ENCODE measurements around the gene SALL4.

DNA sequence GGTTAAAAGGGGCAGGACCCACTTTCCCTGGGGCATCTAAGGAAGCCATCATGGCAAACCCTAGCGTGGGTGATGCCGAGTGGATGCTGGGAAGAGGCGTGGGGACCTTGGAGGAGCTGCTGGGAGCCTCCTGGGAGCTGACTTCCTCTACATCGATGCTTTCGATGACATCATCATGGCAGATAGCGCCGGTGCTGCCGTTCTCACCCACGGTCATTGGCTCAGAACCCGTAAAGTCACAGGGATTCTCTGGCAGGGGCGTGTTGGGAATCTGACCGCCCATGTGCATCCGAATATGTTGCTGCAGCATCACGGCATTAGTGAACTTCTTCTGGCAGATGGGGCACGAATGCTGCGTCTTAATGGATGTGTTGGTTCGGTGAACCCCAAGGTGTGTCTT is 12.1 kb downstream of the SALL4 start:
- no peak for TF ChIP-seq TAF1 (IDR thresholded peaks at IDR 0.05; ENCODE audit: borderline replicate concordance, insufficient read depth, low read length)
- TF ChIP-seq POLR2AphosphoS5 (IDR thresholded peaks at IDR 0.05; ENCODE audit: low read depth, low read length) = no peak
- TF ChIP-seq, protein P1, sequence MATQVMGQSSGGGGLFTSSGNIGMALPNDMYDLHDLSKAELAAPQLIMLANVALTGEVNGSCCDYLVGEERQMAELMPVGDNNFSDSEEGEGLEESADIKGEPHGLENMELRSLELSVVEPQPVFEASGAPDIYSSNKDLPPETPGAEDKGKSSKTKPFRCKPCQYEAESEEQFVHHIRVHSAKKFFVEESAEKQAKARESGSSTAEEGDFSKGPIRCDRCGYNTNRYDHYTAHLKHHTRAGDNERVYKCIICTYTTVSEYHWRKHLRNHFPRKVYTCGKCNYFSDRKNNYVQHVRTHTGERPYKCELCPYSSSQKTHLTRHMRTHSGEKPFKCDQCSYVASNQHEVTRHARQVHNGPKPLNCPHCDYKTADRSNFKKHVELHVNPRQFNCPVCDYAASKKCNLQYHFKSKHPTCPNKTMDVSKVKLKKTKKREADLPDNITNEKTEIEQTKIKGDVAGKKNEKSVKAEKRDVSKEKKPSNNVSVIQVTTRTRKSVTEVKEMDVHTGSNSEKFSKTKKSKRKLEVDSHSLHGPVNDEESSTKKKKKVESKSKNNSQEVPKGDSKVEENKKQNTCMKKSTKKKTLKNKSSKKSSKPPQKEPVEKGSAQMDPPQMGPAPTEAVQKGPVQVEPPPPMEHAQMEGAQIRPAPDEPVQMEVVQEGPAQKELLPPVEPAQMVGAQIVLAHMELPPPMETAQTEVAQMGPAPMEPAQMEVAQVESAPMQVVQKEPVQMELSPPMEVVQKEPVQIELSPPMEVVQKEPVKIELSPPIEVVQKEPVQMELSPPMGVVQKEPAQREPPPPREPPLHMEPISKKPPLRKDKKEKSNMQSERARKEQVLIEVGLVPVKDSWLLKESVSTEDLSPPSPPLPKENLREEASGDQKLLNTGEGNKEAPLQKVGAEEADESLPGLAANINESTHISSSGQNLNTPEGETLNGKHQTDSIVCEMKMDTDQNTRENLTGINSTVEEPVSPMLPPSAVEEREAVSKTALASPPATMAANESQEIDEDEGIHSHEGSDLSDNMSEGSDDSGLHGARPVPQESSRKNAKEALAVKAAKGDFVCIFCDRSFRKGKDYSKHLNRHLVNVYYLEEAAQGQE (IDR thresholded peaks at IDR 0.05; ENCODE audit: insufficient read depth in 1 of 2, low read depth in 2 of 2, low read length in 2 of 2) = no peak
- TF ChIP-seq SIN3A (IDR thresholded peaks at IDR 0.05; ENCODE audit: borderline replicate concordance, insufficient read depth, low read length) = no peak
